ENCODE measurements around the gene CASKIN1. TPM values are rescaled to one million over a fixed set of nuclear protein-coding genes. Genes with fewer than 3 reads are reported as not detected.
A peak's percentile ranks its signal among the peaks of the same experiment; 100 is the strongest.
"Not testable (repeated sequence)": the region's sequence is repeated elsewhere in the genome, so short reads cannot be mapped to it uniquely, and the experiment has no call there.

Gene CASKIN1
- total RNA-seq, 1 donor from 2014 or later = 1.6 TPM

GRCh38 chr16:2145843-2146242, 50.6 kb downstream of the CASKIN1 start:
- peaks cover 21% of the 10 kb centered on the region for H3K4me1 ChIP-seq
- no peak overlapping the region for H3K27ac ChIP-seq
- peaks cover 16% of the 10 kb centered on the region for H3K27me3 ChIP-seq
- no peak overlapping the region for H2AFZ ChIP-seq (replicated peaks)
- Mint-ChIP-seq H3K9me3 (no peaks in the 10 kb centered on the region), H3K36me3 (no peaks in the 10 kb centered on the region), H3K27ac (peak overlapping the region; percentile 1), H3K4me1 (peaks cover 21% of the 10 kb centered on the region), H3K27me3 (ENCODE audit: insufficient read depth, low read depth) (peaks cover 8% of the 10 kb centered on the region), H3K4me3 (no peak overlapping the region)
- TF ChIP-seq EZH2 (IDR thresholded peaks at IDR 0.05) (no peak), EZH2phosphoT487 (IDR thresholded peaks at IDR 0.05) (no peak), CTCF (IDR thresholded peaks at IDR 0.05) (no peak)
- no peaks in the 10 kb centered on the region for H3K9me3 ChIP-seq (ENCODE audit: low read depth)
- no peak overlapping the region for H3K4me3 ChIP-seq
- H3K36me3 ChIP-seq = no peaks in the 10 kb centered on the region
- H4K20me1 ChIP-seq (ENCODE audit: low read depth) = peaks cover 42% of the 10 kb centered on the region
- no peak overlapping the region for H3K9ac ChIP-seq
- DNase-seq (ENCODE audit: low spot score) = no peak
- peaks cover 53% of the 10 kb centered on the region for H3F3A ChIP-seq (ENCODE audit: low read depth)
- no peak overlapping the region for H3K4me2 ChIP-seq
- H3K79me2 ChIP-seq (ENCODE audit: low read depth) = no peaks in the 10 kb centered on the region

GRCh38 chr16:2143878-2144485, 52.4 kb downstream of the CASKIN1 start:
- TF ChIP-seq EZH2phosphoT487 (IDR thresholded peaks at IDR 0.05) (no peak), EZH2 (IDR thresholded peaks at IDR 0.05) (no peak), CTCF (IDR thresholded peaks at IDR 0.05) (no peak)
- DNase-seq (ENCODE audit: low spot score) = no peak
- Mint-ChIP-seq H3K36me3 (no peaks in the 10 kb centered on the region), H3K27me3 (ENCODE audit: insufficient read depth, low read depth) (peaks cover 9% of the 10 kb centered on the region), H3K9me3 (no peaks in the 10 kb centered on the region), H3K4me1 (peaks cover 11% of the 10 kb centered on the region), H3K27ac (no peak overlapping the region), H3K4me3 (no peak overlapping the region)
- Histone ChIP-seq H4K20me1 (ENCODE audit: low read depth) (peaks cover 24% of the 10 kb centered on the region), H3K9ac (no peak overlapping the region), H3K4me2 (no peak overlapping the region), H3K4me3 (no peak overlapping the region), H3K36me3 (no peaks in the 10 kb centered on the region), H3K27ac (no peak overlapping the region), H3K9me3 (ENCODE audit: low read depth) (no peaks in the 10 kb centered on the region), H3F3A (ENCODE audit: low read depth) (peaks cover 35% of the 10 kb centered on the region), H3K4me1 (peaks cover 3% of the 10 kb centered on the region), H3K27me3 (peaks cover 3% of the 10 kb centered on the region), H2AFZ (replicated peaks) (no peak overlapping the region), H3K79me2 (ENCODE audit: low read depth) (no peaks in the 10 kb centered on the region)

GRCh38 chr16:2142942-2143877, 53.2 kb downstream of the CASKIN1 start:
- Histone ChIP-seq H3K27ac (no peak overlapping the region), H3K4me2 (no peak overlapping the region), H3K9ac (no peak overlapping the region), H3K4me3 (no peak overlapping the region), H2AFZ (replicated peaks) (no peak overlapping the region), H3K36me3 (no peaks in the 10 kb centered on the region), H3K27me3 (no peaks in the 10 kb centered on the region), H3F3A (ENCODE audit: low read depth) (peaks cover 30% of the 10 kb centered on the region), H3K4me1 (no peaks in the 10 kb centered on the region), H4K20me1 (ENCODE audit: low read depth) (peaks cover 18% of the 10 kb centered on the region), H3K9me3 (ENCODE audit: low read depth) (no peaks in the 10 kb centered on the region), H3K79me2 (ENCODE audit: low read depth) (no peaks in the 10 kb centered on the region)
- H3K36me3 Mint-ChIP-seq = no peaks in the 10 kb centered on the region
- TF ChIP-seq EZH2 (IDR thresholded peaks at IDR 0.05) (no peak), EZH2phosphoT487 (IDR thresholded peaks at IDR 0.05) (no peak), CTCF (IDR thresholded peaks at IDR 0.05) (no peak)
- H3K27me3 Mint-ChIP-seq (ENCODE audit: insufficient read depth, low read depth) = peaks cover 17% of the 10 kb centered on the region
- DNase-seq (ENCODE audit: low spot score) = no peak
- peaks cover 11% of the 10 kb centered on the region for H3K4me1 Mint-ChIP-seq
- H3K4me3 Mint-ChIP-seq = no peak overlapping the region
- no peaks in the 10 kb centered on the region for H3K9me3 Mint-ChIP-seq
- H3K27ac Mint-ChIP-seq = no peak overlapping the region

GRCh38 chr16:2135770-2136490, 60.5 kb downstream of the CASKIN1 start, which contains the start of gene PKD1:
PKD1 (minus strand) TSS chr16:2135898; CDS start chr16:2135689, 209 bp downstream.
- H3K79me2 ChIP-seq (ENCODE audit: low read depth) = peaks cover 12% of the 10 kb centered on the region
- Mint-ChIP-seq H3K27ac (peak within 1 kb of the TSS; percentile 64), H3K4me3 (peak within 1 kb of the TSS; percentile 97)
- not testable (repeated sequence) for H3K27ac ChIP-seq; H3K9me3 ChIP-seq (ENCODE audit: low read depth); H3K36me3 ChIP-seq; H4K20me1 ChIP-seq (ENCODE audit: low read depth); H3K9me3 Mint-ChIP-seq; H2AFZ ChIP-seq (replicated peaks); H3K36me3 Mint-ChIP-seq; H3K4me1 Mint-ChIP-seq; H3K27me3 ChIP-seq; H3F3A ChIP-seq (ENCODE audit: low read depth); H3K4me1 ChIP-seq; H3K27me3 Mint-ChIP-seq (ENCODE audit: insufficient read depth, low read depth)
- H3K4me2 ChIP-seq = peak within 1 kb of the TSS; percentile 81
- peak within 1 kb of the TSS; percentile 80 for H3K4me3 ChIP-seq
- peak within 1 kb of the TSS; percentile 45 for H3K9ac ChIP-seq
- peak; percentile 92 for DNase-seq (ENCODE audit: low spot score)

GRCh38 chr16:2135071-2135470, 61.3 kb downstream of the CASKIN1 start:
- H2AFZ ChIP-seq (replicated peaks); H3K9me3 ChIP-seq (ENCODE audit: low read depth); H3K4me1 ChIP-seq; H3K36me3 Mint-ChIP-seq; H3K27me3 ChIP-seq; H3F3A ChIP-seq (ENCODE audit: low read depth); DNase-seq (ENCODE audit: low spot score); H3K9me3 Mint-ChIP-seq; H3K27ac Mint-ChIP-seq; H3K4me1 Mint-ChIP-seq; H3K27me3 Mint-ChIP-seq (ENCODE audit: insufficient read depth, low read depth); H4K20me1 ChIP-seq (ENCODE audit: low read depth); H3K36me3 ChIP-seq; H3K27ac ChIP-seq: not testable (repeated sequence)
- peak overlapping the region; percentile 45 for H3K9ac ChIP-seq
- peak overlapping the region; percentile 89 for H3K4me3 Mint-ChIP-seq
- peak overlapping the region; percentile 81 for H3K4me2 ChIP-seq
- peak overlapping the region; percentile 80 for H3K4me3 ChIP-seq
- H3K79me2 ChIP-seq (ENCODE audit: low read depth) = peaks cover 12% of the 10 kb centered on the region

Data from neural progenitor cell (in vitro differentiated cells).